ENCODE results near the gene NTSR2.
"Not testable (repeated sequence)": the region's sequence is repeated elsewhere in the genome, so short reads cannot be mapped to it uniquely, and the experiment has no call there.

The NTSR2 gene

DNA sequence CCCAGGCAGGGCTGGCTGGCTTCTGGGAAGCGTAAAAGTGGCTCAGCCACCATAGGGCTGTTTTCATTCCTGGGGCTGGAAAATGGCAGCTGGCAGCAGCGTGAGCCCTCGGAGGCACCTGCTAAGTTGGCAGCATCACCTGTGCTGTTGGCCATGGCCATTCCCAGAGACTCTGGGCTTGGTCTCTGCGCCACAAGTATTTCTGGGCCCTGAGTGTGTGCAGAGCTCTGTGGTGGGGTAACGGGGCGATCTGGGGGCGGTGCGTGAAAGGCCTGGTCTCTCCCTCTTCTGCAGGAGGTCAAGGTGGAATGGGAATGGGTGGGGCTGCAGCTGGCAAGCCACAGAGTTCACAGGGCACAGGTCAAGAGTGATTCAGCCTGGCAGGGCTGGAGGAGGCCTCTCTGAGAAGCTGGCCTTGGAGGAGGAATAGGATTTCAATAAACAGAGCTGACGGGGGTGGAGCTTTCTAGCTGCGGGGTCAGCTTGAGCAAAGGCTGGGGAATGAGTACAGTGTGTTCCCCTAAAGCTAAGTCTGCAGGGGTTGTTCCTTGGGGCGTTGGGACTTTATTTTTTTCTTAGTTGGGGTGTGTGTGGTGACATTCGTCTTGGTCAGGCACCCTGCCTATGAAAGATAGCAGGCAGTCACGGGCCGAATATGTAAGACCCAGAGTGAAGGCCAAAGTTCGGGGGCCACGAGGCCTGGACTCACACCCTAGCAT lies 10.3 kb upstream of the NTSR2 start:
- peak in 2 of 56 donors; percentile 32 to 50 for DNase-seq

DNA sequence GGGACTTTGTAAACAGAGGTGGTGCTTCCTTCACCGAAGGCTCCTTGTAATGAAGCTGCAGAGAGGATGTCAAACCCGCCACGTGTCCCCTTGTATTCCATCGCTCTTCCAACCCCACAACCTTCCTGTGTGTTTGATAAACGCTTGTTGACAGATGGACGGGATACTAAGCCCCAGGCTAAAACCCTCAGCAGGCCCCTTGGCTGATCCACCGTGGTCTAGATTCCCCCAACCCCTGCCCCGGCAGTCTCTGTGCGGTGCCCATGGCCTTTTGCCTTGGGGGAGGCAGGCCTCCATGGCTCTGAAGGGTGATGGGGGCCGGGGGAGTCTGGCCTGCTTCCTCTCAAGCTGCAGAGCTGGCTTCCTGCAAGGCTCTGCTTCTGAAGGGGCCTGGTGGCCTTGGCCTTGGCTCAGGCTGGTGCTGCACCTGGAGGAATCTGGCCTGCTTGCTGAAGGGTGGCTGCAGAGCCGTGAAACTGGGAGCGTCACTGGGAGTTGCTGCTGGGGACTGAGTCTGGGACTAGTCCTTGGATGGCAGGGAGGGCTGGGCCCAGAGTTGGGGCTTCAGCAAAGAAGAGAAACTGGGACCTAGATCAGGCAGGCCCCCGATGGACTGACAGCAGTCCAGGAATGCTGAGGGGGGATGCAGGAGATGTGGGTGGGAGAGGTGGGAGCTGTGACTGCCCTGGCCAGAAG lies 9.6 kb upstream of the NTSR2 start:
- DNase-seq, result peak in 1 of 56 donors; percentile 23

DNA sequence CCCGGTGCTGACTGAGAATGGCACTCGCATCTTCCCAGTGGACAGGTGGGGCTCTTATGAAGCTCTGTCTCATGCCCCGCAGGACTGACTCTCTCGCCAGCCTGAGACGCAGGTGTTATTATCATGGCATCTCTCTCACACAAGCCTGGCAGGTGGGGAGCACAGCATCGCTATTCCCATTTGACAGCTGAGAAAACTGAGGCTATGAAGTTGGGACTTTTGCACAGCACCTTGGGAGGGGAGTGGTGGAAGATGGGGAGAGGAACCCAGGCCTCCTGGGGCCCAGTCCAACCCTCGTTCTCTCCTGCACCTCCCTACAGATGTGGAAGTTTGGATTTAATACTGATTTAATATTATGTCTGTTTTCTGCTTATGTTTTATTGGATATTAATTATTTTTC lies 9.0 kb upstream of the NTSR2 start:
- DNase-seq, result no peak

DNA sequence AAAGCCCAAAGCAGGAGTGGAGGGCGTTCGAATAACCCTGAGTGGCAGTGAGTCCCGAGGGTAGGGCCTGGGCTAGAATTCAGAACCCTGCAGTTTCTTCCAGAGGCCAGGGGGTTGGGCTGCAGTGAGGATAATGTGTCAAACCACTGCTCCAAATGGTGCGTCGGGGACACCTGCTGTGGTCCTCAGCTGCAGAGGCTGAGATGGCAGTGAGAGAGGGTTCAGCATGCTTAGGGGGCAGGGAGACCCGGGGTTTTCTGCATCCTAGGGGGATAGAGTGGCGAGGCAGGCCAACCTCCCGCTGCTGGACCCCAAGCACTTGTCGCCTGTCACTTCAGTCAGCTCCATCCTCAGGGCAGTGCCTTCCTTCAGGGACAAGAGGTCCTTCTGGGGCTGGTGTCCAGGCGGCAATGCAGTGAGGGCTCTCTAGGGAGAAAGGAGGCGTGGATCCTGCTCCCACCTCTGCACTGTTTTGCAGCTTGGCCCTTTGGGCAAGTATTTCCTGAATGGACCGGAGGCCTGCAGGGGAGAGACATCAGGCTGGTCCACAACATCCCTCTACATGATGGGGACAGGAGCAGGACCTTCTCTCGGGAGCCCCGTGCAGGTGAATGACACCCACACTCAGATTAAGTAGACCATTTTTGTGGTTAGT lies 8.4 kb upstream of the NTSR2 start:
- no peak for DNase-seq

DNA sequence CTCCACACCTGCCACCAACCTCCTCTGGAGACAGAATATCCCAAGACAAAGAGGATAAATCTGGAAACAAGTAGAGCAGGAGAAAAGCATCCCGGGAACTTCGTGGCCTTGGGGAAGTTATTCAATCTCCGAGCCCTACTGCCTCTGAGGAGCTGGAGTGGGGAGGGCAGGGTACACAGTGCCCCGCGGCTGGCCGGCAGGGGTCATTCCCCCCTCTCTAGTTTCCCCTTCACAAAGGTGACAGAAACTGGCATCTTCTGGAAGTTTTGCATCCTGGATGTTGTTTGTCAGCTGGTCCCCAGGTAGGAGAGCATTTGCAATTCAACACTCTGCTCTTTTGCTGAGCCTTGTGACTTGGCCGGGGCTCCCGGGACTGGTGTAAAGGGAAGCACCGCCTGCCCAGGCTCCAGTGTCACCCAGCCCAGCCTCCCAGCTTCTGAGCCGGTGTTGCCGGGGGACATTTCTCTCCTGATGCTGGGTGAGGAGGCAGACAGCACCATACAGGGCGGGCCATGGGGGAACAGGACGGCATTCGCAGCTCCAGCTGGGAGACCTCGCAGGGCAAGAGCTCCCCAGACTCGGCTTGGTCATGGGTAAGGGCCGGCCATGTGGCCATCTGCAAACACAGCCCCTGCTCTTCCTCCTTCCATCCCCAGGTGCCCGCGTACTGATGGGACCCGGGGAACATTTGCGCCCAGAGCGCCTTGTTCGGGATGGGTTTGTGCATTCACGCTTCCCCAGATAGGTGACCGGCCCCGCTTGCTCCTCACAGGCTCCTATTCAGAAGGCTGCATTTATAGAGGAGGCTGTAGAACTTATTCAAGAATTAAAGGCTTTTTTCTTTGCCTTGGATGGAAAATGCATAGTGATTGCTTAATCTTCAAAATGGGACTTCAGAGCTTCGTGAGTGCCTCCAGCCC lies 7.4 kb upstream of the NTSR2 start:
- peak in 24 of 56 donors; percentile 10 to 75 (median 46) for DNase-seq

DNA sequence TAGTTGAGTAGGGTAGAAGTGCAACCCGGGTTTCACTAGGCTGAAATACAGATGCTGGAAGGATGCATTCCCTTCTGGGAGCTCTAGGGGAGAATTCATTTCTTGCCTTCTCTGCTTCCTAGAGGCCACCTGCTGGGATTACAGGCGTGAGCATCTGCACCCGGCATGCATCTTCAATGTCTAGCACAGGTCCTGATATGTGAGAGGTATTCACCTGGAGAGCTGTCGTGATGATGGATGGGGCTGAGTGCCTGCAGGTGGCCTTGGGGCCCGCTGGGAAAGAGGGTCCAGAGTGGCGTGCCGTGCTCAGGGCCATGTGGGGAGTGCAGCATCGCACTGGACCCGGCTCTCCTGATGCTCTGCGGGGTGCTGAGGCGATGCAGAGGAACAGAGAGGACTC lies 6.6 kb upstream of the NTSR2 start:
- DNase-seq, result no peak

DNA sequence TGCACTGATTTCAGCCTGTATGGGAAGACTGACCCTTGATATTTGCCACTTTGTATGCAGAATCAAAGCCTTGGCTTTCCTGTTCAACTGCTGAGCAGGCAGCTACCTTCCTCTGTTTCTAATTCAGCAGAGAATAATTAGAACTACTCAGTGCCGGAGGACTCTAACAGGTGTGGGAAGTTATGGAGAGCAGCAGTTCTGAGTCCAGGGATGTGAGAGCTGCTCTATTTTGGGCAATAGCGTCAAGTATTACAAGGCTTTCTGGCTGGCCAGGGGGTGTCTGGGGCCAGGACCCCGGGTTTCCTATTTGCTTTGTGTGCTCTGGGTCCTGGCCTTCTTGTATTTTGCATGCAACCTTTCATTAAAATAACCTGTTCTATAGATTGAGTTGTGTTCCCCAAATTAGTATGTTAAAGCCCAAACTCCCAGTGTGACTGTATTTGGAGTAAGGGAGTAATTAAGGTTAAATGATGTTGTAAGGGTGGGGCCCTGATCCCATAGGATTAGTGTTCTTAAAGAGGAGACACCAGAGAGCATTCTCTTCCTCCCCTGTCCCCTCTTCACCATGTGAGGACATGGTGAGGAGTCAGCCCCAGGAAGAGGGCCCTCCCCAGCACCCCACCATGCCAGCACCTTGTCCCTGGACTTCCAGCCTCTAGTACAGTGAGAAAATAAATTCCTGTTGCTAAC lies 5.6 kb upstream of the NTSR2 start:
- DNase-seq, result no peak

DNA sequence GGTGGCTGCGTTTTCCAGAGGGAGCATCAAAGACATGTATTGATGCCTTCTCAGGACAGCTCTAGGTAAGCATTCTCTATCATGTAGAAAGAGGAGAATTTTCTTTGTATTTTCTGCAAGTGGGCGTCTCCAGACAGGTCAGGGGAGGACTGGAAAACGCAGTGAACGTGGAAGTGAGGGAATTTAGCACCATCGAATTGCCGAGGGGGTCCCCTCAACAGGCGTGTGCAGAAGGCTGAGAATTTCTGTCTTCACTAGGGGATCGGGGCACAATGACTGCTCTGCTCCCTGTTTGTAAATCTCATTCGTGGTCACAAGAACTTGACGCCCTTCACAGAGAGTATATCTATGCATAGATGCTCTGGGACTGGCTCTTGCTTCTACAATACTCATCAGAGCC lies 5.0 kb upstream of the NTSR2 start:
- no peak for DNase-seq

DNA sequence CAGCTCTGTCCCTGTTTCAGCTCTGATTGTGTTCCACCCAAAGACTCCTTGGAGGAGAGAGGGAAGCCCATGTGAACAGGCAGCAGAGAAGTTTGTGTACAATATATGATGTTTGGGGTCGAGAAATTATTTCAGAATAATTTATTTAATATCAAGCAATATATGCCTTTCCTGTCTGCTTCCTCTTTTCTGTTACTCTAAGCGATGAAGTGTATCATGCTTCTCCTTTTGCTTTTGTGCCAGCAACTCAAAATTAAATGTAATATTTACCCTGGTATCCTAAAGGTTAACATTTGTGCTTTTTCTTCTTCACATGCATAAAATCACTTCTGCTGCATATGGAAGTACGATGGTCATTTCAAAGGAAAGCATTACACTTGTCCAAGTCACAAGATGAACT lies 2.4 kb upstream of the NTSR2 start:
- no peak for DNase-seq

DNA sequence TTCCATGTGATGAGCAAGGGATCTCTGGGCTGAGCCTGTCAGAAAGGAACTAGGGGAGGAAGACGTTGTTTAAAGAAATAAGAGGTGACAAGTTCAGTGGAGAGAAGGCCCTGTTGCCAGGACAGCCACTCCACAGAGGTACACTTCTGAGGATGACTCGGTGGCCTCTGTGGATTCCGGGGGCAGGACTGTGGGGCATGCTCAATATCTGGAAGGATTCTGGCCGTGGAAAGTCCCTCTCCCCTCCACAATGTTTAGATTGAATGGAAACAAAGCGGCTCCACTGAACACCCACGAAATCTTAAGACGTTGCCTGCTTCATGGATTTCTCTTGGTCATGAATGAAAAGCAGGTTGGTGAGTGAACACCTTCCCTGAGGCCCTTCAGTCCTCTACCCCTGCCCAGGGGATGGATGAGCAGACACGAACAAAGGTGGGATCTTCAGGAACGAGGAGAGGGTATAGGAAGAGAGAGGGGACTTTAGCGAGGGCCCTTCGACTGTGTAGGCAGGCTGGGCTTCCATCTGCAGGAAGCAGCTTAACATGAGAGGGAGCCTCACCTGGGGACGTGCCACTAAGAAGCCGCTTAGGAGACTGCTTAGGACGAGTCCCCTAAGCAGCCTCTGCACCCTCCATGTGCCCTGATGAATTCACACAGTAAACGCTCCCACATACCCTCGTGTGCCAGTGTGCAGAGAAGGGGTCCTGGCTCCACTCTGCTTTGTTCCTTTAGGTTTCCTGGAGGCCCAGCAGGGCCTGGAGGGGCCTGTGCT lies 1.9 kb downstream of the NTSR2 start:
- no peak for DNase-seq

DNA sequence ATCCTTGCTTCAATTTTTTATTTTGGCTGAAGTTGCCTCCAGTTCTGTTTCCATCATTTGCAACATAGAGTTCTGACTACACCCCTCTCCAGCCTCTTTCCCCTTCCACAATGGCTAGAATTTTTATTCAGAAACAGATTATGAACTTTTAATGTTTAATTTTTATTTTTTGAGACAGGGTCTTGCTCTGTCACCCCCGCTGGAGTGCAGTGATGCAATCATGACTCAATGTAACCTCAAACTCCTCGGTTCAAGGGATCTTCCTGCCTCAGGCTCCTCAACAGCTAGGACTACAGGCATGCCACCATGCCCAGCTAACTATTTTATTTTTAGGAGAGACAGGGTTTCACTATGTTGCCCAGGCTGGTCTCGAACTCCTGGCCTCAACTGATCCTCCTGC lies 2.8 kb downstream of the NTSR2 start:
- no peak for DNase-seq

DNA sequence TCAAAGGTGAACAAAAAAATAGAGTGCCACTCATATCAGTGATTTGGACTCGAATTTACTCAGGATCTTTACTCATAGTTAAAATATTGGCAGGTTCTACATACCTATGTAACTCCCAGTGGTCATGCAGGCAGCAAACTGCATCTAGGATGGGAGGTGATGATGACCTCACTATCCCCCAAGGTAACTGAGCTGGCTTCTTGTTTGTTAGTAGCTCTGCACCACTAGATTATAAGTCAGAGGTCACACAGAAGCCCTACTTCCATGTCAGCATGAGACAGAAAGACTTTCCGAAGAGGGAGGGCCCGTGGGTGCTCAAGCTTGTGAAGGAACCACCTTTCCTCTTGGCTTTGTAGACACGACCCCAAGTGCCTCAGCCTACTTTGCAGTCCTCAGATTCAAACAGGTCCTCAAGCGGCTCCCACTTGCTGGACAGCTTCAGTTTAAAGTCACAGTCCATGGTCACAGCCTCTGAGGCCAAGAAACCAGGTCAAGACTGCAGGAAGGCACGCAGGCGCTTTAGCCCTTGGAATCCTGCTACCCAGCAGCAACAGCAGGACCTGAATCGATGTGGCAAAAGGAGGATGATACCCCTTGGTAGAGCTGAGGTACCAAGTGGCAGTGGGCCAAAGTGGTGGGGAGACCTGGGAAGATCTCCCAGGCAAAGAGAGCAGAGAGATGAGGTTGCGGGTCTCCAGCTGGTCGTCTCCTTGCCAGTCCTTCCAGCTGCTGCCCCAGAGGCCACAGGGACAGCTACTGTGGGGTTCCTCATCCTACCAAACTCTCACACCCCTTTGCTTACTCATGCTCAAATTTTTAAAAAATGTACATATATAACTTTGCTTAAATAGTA lies 4.3 kb downstream of the NTSR2 start:
- no peak for DNase-seq

DNA sequence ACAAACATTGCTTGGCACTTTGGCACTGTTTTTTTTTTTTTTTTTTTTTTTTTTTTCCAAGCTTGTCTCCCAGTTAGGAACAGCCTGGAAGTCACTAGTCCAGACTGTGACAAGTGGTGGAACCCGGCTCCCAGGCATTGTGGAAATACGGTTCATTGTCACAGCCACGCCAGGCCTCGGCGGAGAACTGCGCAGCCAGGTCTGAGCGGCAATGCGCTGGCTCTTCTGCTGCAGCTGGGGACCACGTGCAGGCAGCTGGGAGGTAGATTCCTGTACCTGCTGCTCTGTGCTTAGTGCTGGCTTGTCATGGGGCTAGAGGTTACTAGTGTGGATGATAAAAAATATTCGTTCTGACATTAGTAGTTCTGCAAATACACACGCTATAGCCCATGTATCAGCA lies 5.0 kb downstream of the NTSR2 start:
- DNase-seq, result no peak

DNA sequence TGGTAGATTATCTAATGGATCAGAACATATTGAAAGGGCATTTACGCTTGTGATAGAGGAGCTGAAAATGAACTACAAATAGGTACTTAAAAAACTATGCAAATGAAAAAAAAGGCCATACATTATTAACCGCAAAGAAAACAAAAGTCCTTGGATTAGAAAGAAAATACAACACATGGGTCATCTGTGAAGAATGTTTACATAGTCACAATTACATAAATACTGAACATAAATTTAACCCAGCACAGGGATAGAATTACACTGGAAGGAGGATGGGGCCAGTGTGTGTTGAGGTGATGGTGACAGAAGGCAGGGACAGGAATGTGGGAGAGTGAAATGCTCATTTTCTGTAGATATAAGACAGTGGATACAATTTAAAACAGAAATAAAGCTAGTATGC lies 6.6 kb downstream of the NTSR2 start:
- DNase-seq, result no peak

DNA sequence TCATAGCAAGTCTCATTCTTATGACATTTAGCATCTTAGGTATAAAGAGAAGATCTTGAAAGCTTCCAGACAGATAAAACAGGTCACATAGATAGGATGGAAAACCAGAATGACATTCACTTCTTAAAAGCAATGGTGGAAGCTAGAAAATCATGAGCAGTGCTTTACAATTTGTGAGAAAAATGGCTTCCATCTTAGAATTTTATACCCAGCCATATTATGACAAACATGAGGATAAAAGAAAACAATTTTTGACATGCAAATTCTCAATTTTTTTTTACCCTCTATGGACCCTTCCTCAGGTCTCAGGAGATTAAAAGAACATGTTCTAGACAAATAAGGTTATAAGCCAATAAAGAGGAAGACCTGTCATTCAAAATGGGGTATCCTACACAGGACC lies 7.1 kb downstream of the NTSR2 start:
- DNase-seq, result no peak

DNA sequence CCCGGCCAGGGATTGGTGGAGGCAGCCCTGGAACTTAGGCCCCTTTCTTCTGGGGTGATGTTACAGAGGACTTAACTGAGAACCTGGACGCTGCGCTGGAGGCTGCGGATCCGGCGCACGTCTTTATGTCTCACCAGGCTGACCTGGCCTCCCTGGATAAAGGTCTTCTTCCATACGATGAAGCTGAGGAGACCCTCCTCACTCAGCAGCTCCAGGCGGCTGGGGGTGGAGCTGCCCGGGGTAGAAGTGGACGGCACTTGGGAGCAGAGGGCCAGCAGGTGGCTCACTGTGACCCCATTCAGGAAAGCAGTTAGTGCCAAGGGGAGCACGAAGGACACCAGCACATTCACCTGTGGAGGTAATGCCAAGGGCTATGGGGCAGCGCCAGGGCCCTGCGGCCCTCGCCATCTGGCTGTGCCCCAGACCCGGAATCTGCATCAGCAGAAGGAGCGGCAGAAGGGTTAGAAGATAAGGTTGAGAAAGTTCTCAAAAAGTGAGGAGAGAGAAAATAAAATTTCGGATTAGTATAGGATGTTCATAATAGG lies 8.0 kb downstream of the NTSR2 start:
- DNase-seq, result no peak

DNA sequence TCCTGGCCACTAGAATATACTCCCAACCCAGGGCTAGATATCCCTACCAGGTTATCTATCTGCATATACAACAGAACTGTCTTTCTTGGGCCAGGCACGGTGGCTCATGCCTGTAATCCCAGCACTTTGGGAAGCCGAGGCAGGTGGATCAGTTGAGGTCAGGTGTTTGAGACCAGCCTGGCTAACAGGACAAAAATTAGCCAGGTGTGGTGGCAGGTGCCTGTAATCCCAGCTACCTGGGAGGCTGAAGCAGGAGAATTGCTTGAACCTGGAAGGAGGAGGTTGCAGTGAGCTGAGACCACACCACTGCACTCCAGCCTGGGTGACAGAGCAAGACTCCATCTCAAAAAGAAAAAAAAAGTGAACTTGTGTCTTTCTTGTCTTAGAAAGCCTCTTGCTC lies 9.6 kb downstream of the NTSR2 start:
- DNase-seq, result not testable (repeated sequence)

DNA sequence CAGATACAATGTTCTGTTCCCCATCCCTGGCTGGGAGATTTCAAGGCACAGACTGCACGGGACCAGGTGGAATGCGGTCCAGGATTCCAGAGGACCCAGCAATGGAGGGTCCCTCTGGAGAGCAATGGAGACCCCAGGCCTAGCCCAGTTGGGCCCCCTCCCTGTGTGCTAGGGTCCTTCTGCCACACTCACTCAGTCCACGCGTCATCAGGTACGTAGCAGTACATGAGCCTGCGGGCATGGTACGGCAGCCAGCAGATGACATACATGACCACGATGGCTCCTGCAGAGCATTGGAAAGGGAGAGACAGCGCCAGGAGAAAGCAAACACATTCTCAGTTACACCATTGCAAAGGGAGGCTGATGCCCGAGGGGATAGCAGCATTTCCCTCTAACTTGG lies 10.1 kb downstream of the NTSR2 start:
- DNase-seq, result no peak

DNA sequence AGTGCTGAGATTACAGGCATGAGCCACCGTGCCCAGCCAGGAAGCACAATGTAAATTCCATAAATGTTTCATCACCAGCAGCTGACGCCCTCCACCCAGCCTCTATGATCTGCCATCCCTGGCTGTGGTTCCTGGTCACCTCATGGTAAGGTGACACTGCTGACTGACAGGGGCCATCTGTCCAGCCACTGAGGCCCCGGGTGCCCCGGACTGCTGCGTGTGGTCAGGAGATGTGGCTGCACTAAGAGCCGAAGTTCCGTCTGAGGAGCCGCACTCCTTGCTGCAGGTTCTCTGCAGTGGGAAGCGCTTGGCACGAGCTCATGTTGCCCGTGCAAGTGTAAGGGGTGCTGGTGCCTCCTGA lies 10.9 kb downstream of the NTSR2 start:
- DNase-seq, result no peak
